Activated CD4-positive, CD25-positive, alpha-beta regulatory T cell treated with anti-CD3 and anti-CD28 coated beads, Interleukin-2, amount 50 U/mL, for 72 hours (primary cell): ENCODE data around the gene LRRFIP1.
"Not testable (repeated sequence)": the region's sequence is repeated elsewhere in the genome, so short reads cannot be mapped to it uniquely, and the experiment has no call there.

Experiments used
- DNase-seq: peaks from one replicate; pipeline ENCODE4 v3.0.0; 2021

Gene LRRFIP1

DNA sequence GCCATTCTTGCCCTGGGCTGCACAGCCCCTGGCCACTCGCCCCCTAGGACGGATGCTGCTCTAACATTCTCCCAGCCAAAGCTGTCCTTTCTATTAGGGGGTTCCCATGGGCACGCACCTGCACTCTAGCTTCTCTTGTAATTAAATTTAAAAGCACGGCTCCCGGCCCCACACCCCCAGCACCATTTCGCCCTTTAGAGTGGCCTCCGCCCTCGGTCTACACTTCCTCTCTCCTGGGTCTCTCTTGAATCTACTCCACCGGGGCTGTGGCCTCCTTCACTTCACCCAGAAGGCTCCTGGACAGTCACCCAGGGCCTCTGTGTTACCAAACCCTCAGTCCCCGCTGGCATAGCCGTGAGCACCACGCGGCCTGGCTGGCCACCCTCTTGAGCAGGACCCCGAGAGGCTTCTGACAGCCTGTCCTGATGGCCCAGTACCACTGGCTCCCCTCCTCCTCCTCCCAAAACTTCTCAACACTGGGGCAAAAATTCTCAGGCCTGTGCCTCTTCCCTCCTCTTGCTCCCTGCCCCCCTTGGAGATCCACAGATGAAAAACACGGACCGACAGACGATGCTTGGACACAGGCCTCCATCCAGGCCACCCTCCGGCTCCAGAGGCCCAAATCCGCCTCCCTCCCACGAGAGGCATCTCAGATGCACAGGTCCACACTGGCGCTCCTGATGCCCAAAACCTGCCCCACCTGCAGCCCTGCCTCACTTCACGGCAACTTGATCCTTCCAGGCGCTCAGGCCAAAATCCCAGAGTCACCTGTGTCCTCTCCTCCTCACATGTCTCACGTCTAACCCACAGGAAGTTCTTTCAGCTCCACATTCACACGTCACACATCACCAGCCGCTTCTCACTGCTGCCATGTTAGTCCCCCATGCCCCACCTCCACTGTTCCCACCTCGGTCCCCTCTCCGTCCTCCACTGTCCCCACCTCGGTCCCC lies 29.9 kb upstream of the LRRFIP1 start:
- no peak for DNase-seq

GRCh38 chr2:237598468-237599208 lies 28.7 kb upstream of the LRRFIP1 start:
- no peak for DNase-seq

GRCh38 chr2:237599465-237600110 lies 27.8 kb upstream of the LRRFIP1 start:
- no peak for DNase-seq

GRCh38 chr2:237600205-237600846 lies 27.1 kb upstream of the LRRFIP1 start:
- no peak for DNase-seq

GRCh38 chr2:237601453-237602116 lies 25.8 kb upstream of the LRRFIP1 start:
- DNase-seq: no peak

GRCh38 chr2:237602409-237602808 lies 25.0 kb upstream of the LRRFIP1 start:
- no peak for DNase-seq

- no peak for DNase-seq
These were observed 24.2 kb upstream of the LRRFIP1 start for GRCh38 chr2:237603049-237603717.

DNA sequence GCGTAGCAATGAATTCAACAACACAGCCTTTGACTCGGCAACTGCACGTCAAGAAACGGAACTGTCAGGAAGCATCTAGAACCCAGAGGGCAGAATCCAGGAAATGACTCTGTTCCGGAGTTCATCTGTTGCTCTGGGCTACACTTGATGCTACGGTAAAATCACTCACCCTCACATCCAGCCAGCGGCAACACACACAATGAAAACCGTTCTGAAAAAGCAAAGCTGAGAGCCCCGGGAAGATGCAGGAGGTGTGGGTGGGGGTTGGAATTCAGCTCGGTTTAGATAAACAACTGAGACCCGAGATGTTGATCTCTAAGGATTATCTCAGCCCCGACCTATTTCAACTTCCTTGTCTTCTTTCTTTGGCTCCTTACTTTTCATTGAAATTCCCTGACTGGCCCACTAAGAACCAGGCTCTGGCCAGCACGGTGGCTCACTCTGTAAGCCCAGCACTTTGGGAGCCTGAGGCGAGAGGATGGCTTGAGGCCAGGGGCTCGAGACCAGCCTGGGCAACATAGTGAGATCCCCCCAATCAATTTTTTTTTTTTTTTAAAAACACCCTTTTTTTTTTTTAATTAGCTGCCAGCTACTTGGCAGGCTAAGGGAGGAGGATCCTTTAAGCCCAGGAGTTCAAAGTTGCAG lies 23.5 kb upstream of the LRRFIP1 start:
- DNase-seq: no peak

- no peak for DNase-seq
These were observed 23.0 kb upstream of the LRRFIP1 start for GRCh38 chr2:237604391-237604790.

DNA sequence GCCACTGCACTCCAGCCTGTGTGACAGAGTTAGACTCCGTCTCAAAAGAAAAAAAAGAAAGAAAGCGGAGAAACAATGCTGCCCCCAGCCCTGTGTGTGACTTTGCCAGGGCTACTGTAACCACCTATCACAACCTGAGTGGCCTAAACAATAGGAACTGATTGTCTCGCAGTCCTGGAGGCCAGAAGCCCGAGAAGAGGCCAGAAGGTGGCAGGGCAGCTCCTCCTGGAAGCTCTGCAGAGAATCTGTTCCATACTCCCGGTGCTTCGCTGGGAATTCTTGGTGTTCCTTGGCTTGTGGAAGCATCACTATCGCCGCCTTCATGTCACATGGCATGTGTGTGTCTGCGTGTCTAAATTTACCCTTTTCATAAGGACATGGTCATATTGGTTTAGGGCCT lies 22.4 kb upstream of the LRRFIP1 start:
- DNase-seq: no peak

- DNase-seq: not testable (repeated sequence)
These were observed 20.9 kb upstream of the LRRFIP1 start for GRCh38 chr2:237606522-237606921.

- no peak for DNase-seq
These were observed 14.6 kb upstream of the LRRFIP1 start for GRCh38 chr2:237612527-237613357.

GRCh38 chr2:237613679-237614078 lies 13.7 kb upstream of the LRRFIP1 start:
- no peak for DNase-seq

- no peak for DNase-seq
These were observed 13.2 kb upstream of the LRRFIP1 start for GRCh38 chr2:237614151-237614720.

DNA sequence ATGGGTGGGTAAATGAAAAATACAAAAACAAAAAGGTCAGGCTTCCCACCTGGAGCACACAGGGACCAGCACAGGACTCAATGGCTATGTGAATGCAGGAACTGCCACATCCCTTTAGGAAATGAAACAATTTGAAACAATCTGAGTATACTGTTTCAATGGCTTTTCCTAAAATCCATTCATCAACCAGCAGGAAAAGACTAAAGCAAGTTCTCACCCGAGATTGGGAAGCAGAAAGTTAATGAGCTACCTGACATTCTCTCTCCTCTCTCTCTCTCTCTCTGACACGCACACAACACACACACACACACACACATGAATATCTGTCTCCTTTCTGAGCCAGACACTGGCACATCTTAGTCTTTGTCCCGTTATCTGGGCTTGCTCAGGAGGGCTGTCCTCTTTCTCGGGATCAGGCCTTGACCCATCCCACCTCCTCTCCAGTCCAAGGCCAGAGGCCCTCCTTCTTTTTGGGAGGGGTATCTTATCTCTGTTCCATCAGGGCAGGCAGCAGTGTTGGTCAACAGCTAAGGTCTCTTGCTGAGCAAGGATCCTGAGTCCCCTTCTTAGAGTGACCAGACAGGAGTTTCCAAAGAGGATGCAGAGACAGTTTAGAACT lies 11.6 kb upstream of the LRRFIP1 start:
- no peak for DNase-seq

- DNase-seq: no peak
These were observed 11.0 kb upstream of the LRRFIP1 start for GRCh38 chr2:237616373-237616733.

DNA sequence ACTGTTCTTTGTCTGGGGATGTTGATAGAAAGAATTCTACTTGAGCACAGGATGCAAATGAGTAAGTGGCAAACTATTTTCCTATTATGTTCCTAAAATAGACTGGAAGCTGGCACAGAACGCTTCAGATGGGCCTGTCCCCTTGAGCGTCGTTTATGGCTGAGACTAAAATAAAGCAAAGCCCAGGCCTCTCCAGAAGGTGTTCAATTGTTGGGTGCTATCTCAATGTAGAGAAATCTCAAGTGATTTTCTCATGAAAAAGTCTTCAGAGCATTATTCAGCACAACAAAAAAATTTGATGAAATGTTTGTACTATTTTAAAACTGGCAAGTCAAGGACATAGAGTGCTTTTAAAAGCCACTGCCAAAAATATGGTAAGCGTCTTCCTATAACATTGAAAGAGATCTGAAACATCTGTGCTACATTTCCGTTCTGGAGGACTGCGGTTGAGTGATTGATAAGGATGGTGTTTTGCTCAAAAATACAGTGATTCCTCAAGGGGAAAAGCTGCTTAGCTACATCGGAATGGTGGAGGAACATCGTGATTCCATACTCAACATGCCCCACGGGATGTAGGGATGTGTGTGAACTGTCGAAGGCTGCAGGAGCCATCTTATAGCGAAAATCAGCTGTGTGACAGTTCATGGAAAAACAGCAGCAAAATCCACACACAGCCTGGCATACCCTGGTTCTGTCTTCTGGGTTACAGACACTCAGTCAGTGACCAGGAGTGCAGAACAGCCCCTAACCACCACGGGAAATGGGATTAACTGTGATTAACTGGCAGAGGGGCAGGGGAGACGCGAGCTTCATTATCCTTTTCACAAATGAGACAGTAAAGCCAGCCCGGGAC lies 10.4 kb upstream of the LRRFIP1 start:
- no peak for DNase-seq

DNA sequence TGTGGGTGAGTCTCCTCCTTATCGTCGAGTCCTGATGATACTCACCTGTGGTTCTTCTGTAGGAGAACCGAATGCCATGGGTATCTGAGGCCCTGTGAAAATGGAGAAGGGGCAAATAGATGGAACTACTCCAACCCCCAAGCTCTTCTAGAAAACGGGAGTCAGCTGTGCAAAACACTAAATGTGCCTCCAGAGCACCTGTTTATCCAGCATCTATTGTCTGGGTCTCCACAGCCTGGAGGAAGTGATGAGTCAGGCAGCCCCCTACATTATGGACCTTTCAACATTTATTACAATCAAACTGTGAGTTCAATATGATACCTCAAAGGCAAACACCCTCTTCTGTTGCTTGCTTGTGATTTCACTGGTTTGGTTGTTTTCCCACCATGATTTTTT lies 9.8 kb upstream of the LRRFIP1 start:
- DNase-seq: no peak

DNA sequence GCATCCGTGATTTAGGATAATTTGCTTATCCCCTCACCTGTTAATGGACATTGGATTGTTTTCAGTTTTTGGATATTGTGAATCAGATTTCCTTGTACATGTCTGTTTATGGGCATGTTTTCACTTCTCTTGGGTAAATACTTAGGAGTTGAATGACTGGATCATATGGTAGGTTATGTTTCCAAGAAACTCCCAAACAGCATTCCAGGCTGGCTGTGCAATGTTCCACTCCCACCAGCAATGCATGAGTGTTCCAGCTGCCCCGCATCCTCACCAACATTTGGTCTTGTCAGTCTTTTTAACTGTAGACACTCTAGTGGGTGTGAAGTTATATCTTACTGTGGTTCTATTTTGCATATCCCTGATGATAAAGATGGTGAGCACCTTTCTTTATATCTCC lies 8.9 kb upstream of the LRRFIP1 start:
- DNase-seq: no peak
